ENCODE results near the gene PDC.
A peak's percentile ranks its signal among the peaks of the same experiment; 100 is the strongest.

PDC gene

DNA sequence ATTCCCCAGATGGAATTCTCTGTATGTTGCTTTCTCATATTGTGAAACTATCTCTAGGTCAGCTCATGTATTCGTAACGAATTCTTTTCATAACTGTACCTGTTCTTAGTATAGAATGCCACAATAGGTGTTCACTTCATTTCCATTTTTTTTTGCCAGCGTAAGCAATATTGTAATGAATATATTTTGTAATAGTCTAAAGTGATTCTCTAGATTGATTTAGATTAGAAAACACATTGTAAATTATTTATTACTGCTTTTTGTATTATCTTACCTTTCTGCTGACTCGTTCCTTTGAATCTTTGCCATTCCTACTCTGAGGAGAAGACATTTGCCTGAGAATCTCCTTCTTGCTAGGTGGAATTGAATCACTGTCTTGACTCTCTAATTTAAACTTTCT, 14.8 kb downstream of the PDC start:
- no peak for TF ChIP-seq CTCF (IDR thresholded peaks at IDR 0.05; ENCODE audit: low read depth, low read length, missing control alignments)
- no peaks in the 10 kb centered on the region for H3K27me3 ChIP-seq (replicated peaks)
- no peaks in the 10 kb centered on the region for H3K36me3 ChIP-seq (replicated peaks)
- in situ Hi-C loops (cut with HindIII; ENCODE audit: low pct_ligation_motif_present, low sequenced_read_pairs): no loop called here
- H3K4me3 ChIP-seq (ENCODE audit: low read depth, low read length): no peak overlapping the region
- DNase-seq: no peak
- no peak overlapping the region for H3K27ac ChIP-seq

DNA sequence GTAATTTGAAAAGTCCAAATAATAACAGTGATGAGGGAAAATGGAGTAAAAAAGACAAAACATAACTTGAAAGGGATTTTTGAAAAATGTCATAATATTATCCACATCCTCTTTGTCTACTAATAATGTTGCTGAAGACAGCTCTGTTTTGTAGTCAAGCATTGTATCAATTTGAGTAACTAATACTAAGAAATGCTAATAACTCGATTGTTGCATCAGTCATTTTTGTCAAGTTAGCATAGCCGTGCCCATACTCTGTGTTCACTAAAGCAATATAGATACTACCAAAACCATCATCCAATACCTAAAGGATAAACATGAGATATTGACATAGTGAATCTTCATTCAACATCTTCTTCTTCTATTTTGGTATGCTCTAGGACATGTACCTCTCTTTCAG, 17.3 kb downstream of the PDC start:
- Histone ChIP-seq H3K27me3 (replicated peaks) (no peaks in the 10 kb centered on the region), H3K27ac (no peak overlapping the region), H3K4me3 (ENCODE audit: low read depth, low read length) (no peak overlapping the region), H3K36me3 (replicated peaks) (no peaks in the 10 kb centered on the region)
- in situ Hi-C loops (cut with HindIII; ENCODE audit: low pct_ligation_motif_present, low sequenced_read_pairs): no loop called here
- no peak for TF ChIP-seq CTCF (IDR thresholded peaks at IDR 0.05; ENCODE audit: low read depth, low read length, missing control alignments)
- DNase-seq: no peak

- no peak overlapping the region for H3K4me3 ChIP-seq (ENCODE audit: low read depth, low read length)
- no peaks in the 10 kb centered on the region for H3K36me3 ChIP-seq (replicated peaks)
- TF ChIP-seq CTCF (IDR thresholded peaks at IDR 0.05; ENCODE audit: low read depth, low read length, missing control alignments): no peak
- DNase-seq: peak; percentile 46
- no peaks in the 10 kb centered on the region for H3K27me3 ChIP-seq (replicated peaks)
- H3K27ac ChIP-seq: peak overlapping the region; percentile 52
- in situ Hi-C loops (cut with HindIII; ENCODE audit: low pct_ligation_motif_present, low sequenced_read_pairs): no loop called here
These were observed 18.1 kb downstream of the PDC start for GRCh38 chr1:186442651-186443375.

- no peak overlapping the region for H3K27ac ChIP-seq
These were observed 20.3 kb downstream of the PDC start for GRCh38 chr1:186440584-186440983.

GRCh38 chr1:186438567-186438966, 22.3 kb downstream of the PDC start:
- no peaks in the 10 kb centered on the region for H3K36me3 ChIP-seq (replicated peaks)
- no peak for DNase-seq
- H3K27me3 ChIP-seq (replicated peaks): no peaks in the 10 kb centered on the region
- in situ Hi-C loops (cut with HindIII; ENCODE audit: low pct_ligation_motif_present, low sequenced_read_pairs): no loop called here
- TF ChIP-seq CTCF (IDR thresholded peaks at IDR 0.05; ENCODE audit: low read depth, low read length, missing control alignments): no peak
- no peak overlapping the region for H3K27ac ChIP-seq
- no peak overlapping the region for H3K4me3 ChIP-seq (ENCODE audit: low read depth, low read length)

More at GRCh38 chr1:186440584-186440983, 20.3 kb downstream of the PDC start:
- Histone ChIP-seq H3K4me3 (ENCODE audit: low read depth, low read length) (no peak overlapping the region), H3K36me3 (replicated peaks) (no peaks in the 10 kb centered on the region), H3K27me3 (replicated peaks) (no peaks in the 10 kb centered on the region)
- in situ Hi-C loops (cut with HindIII; ENCODE audit: low pct_ligation_motif_present, low sequenced_read_pairs): no loop called here
- no peak for DNase-seq
- no peak for TF ChIP-seq CTCF (IDR thresholded peaks at IDR 0.05; ENCODE audit: low read depth, low read length, missing control alignments)

GRCh38 chr1:186435336-186435735, 25.6 kb downstream of the PDC start:
- Histone ChIP-seq H3K27me3 (replicated peaks) (no peaks in the 10 kb centered on the region), H3K27ac (no peak overlapping the region), H3K4me3 (ENCODE audit: low read depth, low read length) (no peak overlapping the region), H3K36me3 (replicated peaks) (no peaks in the 10 kb centered on the region)
- TF ChIP-seq CTCF (IDR thresholded peaks at IDR 0.05; ENCODE audit: low read depth, low read length, missing control alignments): no peak
- in situ Hi-C loops (cut with HindIII; ENCODE audit: low pct_ligation_motif_present, low sequenced_read_pairs): no loop called here
- peak; percentile 11 for DNase-seq

All from brain microvascular endothelial cell (primary cell).